GM19324 (cell line): ENCODE data around the gene FAM83G.
"Not testable (repeated sequence)": the region's sequence is repeated elsewhere in the genome, so short reads cannot be mapped to it uniquely, and the experiment has no call there.

ENCODE experiments used
- ATAC-seq: cut with Tn5 transposase; IDR thresholded peaks from one replicate; pipeline ENCODE4 v1.9.1; 2021; ENCODE audit warnings: mild to moderate bottlenecking, moderate library complexity; ENCODE audit not compliant: unreplicated experiment, low FRiP score

Gene FAM83G

GRCh38 chr17:18956581-18956980 is 48.0 kb downstream of the FAM83G start:
- no peak for ATAC-seq

GRCh38 chr17:18956021-18956420 is 48.5 kb downstream of the FAM83G start:
- ATAC-seq, result not testable (repeated sequence)

DNA sequence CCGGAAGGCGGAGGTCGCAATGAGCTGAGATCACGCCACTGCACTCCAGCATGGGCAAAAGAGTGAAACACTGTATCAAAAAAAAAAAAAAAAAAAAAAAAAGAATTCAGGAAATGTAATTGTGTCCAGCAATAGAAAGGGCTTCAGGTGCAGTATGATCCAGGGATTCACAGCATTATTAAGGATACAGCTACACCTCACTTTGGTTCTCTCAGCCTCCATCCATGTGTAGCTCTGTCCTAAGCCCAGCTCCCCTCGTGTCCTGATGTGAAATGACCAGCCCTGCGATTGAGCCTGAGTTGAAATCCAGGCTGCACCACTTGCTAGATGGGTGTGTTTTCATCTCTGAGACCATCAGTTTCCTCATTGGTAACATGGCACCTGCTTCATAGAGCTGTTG is 49.6 kb downstream of the FAM83G start:
- no peak for ATAC-seq

DNA sequence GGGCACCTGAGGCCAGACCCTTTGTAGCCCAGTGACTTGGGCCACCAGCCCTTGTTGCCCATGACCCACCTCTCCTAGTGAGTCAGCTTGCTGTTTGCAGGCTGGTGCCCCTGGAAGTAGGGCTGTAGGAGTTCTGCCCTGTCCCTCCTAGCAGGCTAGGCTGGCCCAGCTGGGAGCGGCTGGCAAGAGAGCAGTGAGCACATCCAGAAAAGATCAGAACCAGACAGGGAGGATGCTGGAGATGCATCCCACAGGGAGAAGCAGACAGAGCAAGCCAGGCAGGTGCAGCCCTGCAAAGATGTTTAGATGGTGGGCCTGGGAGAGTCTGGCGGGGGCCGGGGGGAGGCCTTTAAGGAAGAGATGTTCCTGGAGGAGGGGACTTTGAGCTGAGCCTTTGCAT is 50.2 kb downstream of the FAM83G start:
- no peak for ATAC-seq

DNA sequence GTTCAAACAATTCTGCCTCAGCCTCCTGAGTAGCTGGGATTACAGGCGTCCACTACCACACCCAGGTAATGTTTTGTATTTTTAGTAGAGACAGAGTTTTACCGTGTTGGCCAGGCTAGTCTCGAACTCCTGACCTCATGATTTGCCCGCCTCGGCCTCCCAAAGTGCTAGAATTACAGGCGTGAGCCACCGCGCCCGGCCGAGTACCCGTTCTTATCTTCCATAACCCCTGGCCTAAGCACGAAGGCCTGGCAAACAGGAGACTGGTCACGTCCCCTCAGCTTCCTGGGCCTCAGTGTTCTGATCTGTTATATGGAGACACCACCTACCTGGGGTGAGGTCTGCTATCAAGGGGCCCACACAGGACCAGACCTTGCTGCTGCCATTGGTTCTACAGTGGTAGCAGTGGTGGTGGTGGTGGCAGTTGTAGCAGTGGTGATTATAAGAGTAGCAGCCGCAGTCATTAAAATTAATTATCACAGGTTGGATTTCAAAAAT is 51.3 kb downstream of the FAM83G start:
- ATAC-seq, result no peak

DNA sequence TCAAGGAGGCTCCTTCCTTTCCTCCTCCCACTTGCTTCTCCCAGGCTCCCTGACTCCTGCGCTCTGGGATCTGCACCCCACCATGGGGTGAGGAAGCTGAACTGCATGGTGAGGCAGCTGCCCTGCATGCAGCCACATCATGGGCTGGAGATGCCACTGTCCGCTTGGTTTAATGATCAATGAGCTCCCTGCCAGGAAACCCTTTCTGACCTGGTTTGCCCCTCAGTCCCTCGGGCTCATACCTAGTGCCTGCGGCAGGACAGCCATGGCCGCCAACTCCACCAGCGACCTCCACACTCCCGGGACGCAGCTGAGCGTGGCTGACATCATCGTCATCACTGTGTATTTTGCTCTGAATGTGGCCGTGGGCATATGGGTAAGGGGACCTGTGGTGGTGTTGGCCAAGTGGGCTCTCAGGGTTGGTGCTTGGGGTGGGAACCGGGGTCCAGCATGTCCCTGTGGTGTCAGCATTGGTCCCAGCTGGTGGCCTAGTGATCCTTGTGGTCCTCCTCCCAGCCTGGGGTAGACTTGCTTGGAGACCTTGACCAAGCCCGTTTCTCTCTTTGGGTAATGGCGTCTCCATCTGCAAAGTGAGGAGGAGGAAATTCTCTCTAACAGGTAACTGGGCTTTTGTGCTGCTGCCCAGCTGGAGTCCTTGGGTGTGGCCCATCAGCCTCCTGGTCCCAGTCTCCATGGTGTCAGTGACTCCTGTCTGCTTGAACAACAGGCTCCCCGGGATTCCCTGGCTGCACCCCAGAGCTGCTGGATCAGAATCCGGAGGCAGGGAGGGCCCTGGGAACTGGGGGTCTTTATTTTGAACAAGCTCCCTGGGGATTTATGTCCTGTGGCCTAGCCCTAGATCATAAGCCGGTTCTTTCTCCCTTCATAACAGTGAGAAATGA is 52.4 kb downstream of the FAM83G start, which contains the start of gene SLC5A10:
SLC5A10 (plus strand) TSS at position 225 of the 902 bp plus-strand sequence; CDS start at position 266, 41 bp downstream.
- no peak for ATAC-seq

GRCh38 chr17:18950944-18951905 is 53.3 kb downstream of the FAM83G start:
- no peak for ATAC-seq

- no peak for ATAC-seq
These were observed 54.2 kb downstream of the FAM83G start for GRCh38 chr17:18950346-18950745.

DNA sequence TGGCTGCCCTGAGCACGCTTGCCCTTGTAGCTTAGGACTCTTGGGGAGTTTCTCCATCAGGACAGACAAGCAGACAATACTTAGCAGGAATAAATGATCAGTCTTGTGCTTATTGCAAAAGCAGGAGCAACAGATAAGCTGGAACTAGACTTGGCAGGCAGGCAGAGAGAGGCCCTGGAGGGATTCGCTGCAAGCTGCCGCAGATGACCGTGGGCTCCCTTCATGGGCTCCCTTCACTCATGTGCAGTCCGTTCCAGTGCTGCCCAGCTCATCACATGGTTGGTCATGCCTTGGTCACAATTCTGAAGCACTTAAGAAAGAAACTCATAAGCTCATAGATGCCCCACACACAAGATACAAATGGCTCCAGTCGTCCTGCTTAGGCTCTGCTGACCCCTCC is 55.0 kb downstream of the FAM83G start:
- no peak for ATAC-seq

GRCh38 chr17:18948476-18949006 is 56.0 kb downstream of the FAM83G start:
- ATAC-seq, result no peak

DNA sequence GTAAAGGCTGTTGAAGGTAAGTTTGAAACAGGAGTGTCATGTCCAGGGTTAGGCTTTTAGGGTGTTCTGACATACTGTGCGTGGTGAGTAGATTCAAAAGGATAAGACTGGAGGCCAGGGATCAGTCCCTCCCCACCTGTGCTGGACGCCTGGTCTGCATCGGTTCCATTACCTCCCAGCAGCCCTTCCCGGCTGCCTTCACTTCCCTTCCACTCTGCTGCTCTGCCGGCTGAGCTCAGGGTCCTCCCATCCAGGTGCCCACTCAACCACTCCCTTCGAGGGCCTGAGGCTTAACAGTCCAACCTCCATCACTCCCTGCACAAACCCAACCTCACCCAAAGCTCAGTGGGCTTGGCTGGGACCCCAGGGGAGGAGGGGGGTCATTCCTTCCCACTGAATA is 56.7 kb downstream of the FAM83G start:
- ATAC-seq, result no peak

DNA sequence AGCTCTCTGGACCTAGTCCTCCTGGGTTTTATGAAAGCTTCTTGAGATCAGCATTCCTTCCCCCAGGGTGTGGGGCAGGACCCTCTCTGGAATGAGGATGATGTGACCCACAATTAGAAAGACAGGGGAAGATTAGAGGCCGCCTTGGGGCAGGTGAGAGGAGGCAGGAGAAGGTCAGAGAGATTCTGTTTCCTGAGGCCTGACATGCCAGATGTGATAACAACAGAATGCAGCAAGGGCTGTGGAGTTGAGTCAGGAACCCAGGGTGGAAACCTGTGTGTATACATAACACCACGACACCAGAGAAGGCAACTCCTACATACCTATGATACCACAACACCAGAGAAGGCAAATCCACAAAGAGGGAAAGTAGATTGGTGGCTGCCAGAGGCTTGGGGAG is 58.0 kb downstream of the FAM83G start:
- ATAC-seq, result no peak

DNA sequence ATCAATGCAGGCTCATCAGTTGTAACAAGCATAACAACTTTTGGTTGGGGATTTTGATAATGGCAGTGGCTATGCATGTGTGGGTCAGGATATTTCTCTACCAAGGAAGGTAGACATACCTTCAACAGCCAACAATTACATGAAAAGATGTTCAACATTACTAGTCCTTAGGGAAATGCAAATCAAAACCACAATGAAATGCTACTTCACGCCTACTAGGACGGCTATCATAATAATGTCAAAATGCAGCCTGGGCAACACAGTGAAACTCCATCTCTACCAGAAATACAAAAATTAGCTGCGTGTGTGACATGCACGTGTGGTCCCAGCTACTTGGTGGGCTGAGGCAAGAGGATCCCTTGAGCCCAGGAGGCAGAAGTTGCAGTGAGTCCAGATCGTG is 59.9 kb downstream of the FAM83G start:
- no peak for ATAC-seq

GRCh38 chr17:18938692-18939023 is 65.9 kb downstream of the FAM83G start:
- ATAC-seq, result no peak

DNA sequence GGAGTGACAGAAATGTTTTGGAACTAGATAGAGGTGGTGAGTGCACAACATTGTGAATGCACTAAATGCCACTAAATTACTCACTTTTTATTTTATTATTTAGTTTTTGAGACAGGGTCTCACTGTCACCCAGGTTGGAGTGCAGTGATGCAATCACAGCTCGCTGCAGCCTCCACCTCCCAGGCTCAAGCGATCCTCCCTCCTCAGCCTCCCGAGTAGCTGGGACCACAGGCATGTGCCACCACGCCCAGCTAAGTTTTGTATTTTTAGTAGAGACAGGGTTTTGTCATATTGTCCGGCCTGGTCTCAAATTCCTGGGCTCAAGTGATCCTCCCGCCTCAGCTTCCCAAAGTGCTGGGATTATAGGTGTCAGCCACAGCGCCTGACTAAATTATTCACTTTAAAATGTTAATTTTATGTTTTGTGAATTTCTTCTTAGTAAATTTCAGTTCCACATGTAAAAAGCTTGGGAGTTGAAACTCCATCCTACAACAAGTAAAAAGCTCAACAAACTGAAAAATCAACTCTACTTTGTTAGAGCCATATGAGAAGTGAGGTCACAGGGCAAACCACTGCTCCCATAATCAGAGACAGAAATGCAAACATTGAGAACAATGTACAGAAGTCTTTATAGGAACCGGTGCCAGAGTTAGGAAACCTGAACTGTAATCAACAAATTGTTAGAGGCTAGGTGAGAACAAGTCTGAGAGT is 66.4 kb downstream of the FAM83G start:
- no peak for ATAC-seq

DNA sequence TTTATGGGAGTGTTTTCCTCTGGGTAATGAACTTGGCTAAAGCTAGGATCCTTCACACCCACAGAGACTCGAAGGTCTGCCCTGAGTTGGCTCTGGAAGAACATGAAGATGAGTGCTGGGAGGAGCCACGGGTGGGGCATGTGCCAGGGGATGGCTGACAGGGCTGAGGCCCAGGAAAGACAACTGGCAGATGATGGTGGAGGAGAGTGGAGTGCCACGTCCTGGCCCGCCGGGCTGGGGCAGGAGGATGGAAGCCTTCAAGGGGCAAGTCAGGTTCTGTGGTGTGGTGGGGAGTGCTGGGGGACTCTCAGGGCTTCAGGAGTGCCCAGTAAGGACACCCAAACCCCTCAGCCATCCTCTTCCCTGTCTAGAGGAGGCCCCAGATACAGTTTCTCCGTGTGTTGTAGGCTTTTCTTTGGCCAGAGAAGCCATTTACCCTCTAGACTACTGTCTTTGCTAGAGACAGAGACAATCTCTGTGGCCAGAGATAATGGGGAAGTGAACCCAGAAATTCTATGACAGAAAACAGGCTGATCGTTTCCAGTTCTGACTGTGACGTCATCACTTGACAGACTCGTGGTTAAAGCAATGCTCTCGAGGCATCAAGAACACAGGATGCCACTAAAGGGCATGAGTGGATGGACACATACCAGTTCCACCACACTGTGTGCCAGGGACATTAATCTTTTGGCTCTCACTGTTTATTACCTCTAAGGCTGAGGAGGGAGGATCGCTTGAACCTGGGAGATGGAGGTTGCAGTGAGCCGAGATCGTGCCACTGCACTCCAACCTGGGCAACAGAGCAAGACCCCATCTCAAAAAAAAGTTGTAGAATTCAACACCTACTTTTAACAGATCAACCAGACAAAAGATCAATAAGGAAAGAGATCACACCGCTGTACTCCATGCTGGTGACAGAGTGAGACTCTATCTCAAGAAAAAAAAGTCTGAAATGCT is 71.2 kb downstream of the FAM83G start:
- no peak for ATAC-seq

GRCh38 chr17:18932360-18933055 is 72.1 kb downstream of the FAM83G start:
- no peak for ATAC-seq

GRCh38 chr17:18928628-18929125 is 75.9 kb downstream of the FAM83G start:
- no peak for ATAC-seq
